Breast epithelium (tissue), 4 donors: ENCODE measurements around the gene DAPK2. TPM values are rescaled to one million over a fixed set of nuclear protein-coding genes. Genes with fewer than 3 reads are reported as not detected.

Experiments
- DNase-seq, 2 donors: peaks; one replicate each; pipeline ENCODE4 v3.0.0-alpha.2; 2019; ENCODE audit warnings: low spot score in 2 of 2
- H3K27ac ChIP-seq, 2 donors: fragments of 200-600 bp; sonication (generic) in 1 of 2; one replicate each; pipeline ENCODE4 v1.5.1; 2016 to 2019; ENCODE audit warnings: mild to moderate bottlenecking in 1 of 2
- H3K27me3 ChIP-seq, 2 donors: fragments of 200-600 bp; sonication (generic) in 1 of 2; one replicate each; pipeline versions ENCODE4 v1.5.1 to v1.6.0; 2017 to 2019; ENCODE audit warnings: control low read depth in 1 of 2, mild to moderate bottlenecking in 1 of 2
- H3K36me3 ChIP-seq: fragments of 200-600 bp; one replicate; pipeline ENCODE4 v1.5.1; 2019
- H3K4me1 ChIP-seq, 2 donors: fragments of 200-600 bp; sonication (generic); one replicate each; pipeline ENCODE4 v1.5.1; 2016 to 2019; ENCODE audit warnings: control low read depth in 1 of 2
- H3K4me3 ChIP-seq, 3 donors: fragments of 200-600 bp; sonication (generic); 1 replicate in 2 of 3; 2 replicates in 1 of 3; pipeline ENCODE4 v1.5.1; 2016 to 2019; ENCODE audit warnings: mild to moderate bottlenecking in 3 of 3, moderate library complexity in 2 of 3
- H3K9me3 ChIP-seq, 2 donors: fragments of 200-600 bp; sonication (generic) in 1 of 2; one replicate each; pipeline ENCODE4 v1.5.1; 2016 to 2019; ENCODE audit warnings: control low read depth in 1 of 2
- CTCF ChIP-seq, 3 donors: fragments of 450-650 bp; IDR thresholded peaks; one replicate each; pipeline ENCODE4 v1.5.1; 2016 to 2017; ENCODE audit warnings: antibody characterized with exemption in 3 of 3, mild to moderate bottlenecking in 3 of 3, moderate library complexity in 3 of 3
- POLR2A ChIP-seq: fragments of 450-650 bp; IDR thresholded peaks from one replicate; pipeline ENCODE4 v1.6.1; 2016; ENCODE audit warnings: antibody characterized with exemption, mild to moderate bottlenecking, moderate library complexity
- POLR2AphosphoS5 ChIP-seq, 3 donors: sonication (generic); formaldehyde crosslinking; IDR thresholded peaks; one replicate each; pipeline ENCODE4 v1.6.1; 2017; ENCODE audit warnings: antibody characterized with exemption in 3 of 3
- intact Hi-C: fragments of 100-400 bp; cut with DNase I; formaldehyde crosslinking; loops from one replicate; pipeline ENCODE4 v1.15.1; 2023; ENCODE audit warnings: low total_unique reads
- total RNA-seq, 3 donors: library from RNA; depleted of rRNA; stranded (reverse); fragments of >200 nt; gene quantifications; one replicate each; pipeline ENCODE4 v1.1.0, GENCODE V29; 2016

DAPK2 gene
- total RNA-seq, 3 donors from 2014 or later = 23.6 to 37.3 (median 29.6) TPM

GRCh38 chr15:63933522-63933921 lies 112.8 kb downstream of the DAPK2 start:
- intact Hi-C loops = no loop called here
- H3K36me3 ChIP-seq = no peaks in the 10 kb centered on the region
- DNase-seq = no peak

GRCh38 chr15:63931556-63931955 lies 114.7 kb downstream of the DAPK2 start:
- Histone ChIP-seq H3K4me3 (no peak overlapping the region), H3K27me3 (no peaks in the 10 kb centered on the region), H3K9me3 (no peaks in the 10 kb centered on the region), H3K36me3 (no peaks in the 10 kb centered on the region), H3K4me1 (no peaks in the 10 kb centered on the region), H3K27ac (no peak overlapping the region)
- TF ChIP-seq POLR2A (no peak), CTCF (IDR thresholded peaks at IDR 0.05) (no peak), POLR2AphosphoS5 (IDR thresholded peaks at IDR 0.05) (no peak)
- DNase-seq = no peak
- intact Hi-C loops = no loop called here

More at GRCh38 chr15:63933522-63933921, 112.8 kb downstream of the DAPK2 start:
- Histone ChIP-seq H3K27me3 (no peaks in the 10 kb centered on the region), H3K9me3 (no peaks in the 10 kb centered on the region), H3K27ac (no peak overlapping the region), H3K4me3 (no peak overlapping the region), H3K4me1 (peaks cover 0 to 4% of the 10 kb centered on the region in 2 donors)
- TF ChIP-seq CTCF (IDR thresholded peaks at IDR 0.05) (no peak), POLR2A (no peak), POLR2AphosphoS5 (IDR thresholded peaks at IDR 0.05) (no peak)

- Histone ChIP-seq H3K27ac (no peak overlapping the region), H3K27me3 (no peaks in the 10 kb centered on the region), H3K4me3 (no peak overlapping the region), H3K9me3 (no peaks in the 10 kb centered on the region), H3K36me3 (no peaks in the 10 kb centered on the region), H3K4me1 (no peaks in the 10 kb centered on the region)
- intact Hi-C loops = no loop called here
- no peak for DNase-seq
- TF ChIP-seq CTCF (IDR thresholded peaks at IDR 0.05) = no peak
Measured at GRCh38 chr15:63930034-63930433, 116.3 kb downstream of the DAPK2 start.

GRCh38 chr15:63928185-63928842 lies 118.0 kb downstream of the DAPK2 start:
- no peaks in the 10 kb centered on the region for H3K4me1 ChIP-seq
- H3K27ac ChIP-seq = no peak overlapping the region
- H3K4me3 ChIP-seq = no peak overlapping the region
- no peaks in the 10 kb centered on the region for H3K27me3 ChIP-seq
- no peak for TF ChIP-seq CTCF (IDR thresholded peaks at IDR 0.05)
- no peak for TF ChIP-seq POLR2A
- TF ChIP-seq POLR2AphosphoS5 (IDR thresholded peaks at IDR 0.05) = no peak
- no peaks in the 10 kb centered on the region for H3K36me3 ChIP-seq
- no peaks in the 10 kb centered on the region for H3K9me3 ChIP-seq
- no peak for DNase-seq
- intact Hi-C loops = no loop called here

- intact Hi-C loops = no loop called here
- no peaks in the 10 kb centered on the region for H3K27me3 ChIP-seq
- no peak overlapping the region for H3K4me3 ChIP-seq
- no peak for DNase-seq
- H3K36me3 ChIP-seq = no peaks in the 10 kb centered on the region
- TF ChIP-seq POLR2AphosphoS5 (IDR thresholded peaks at IDR 0.05) (no peak), CTCF (IDR thresholded peaks at IDR 0.05) (no peak), POLR2A (no peak)
- no peaks in the 10 kb centered on the region for H3K4me1 ChIP-seq
- no peak overlapping the region for H3K27ac ChIP-seq
- H3K9me3 ChIP-seq = no peaks in the 10 kb centered on the region
Measured at GRCh38 chr15:63923993-63924950, 122.0 kb downstream of the DAPK2 start.
